Keratinocyte (primary cell): Measurements from ENCODE around the gene BFSP2. TPM values are rescaled to one million over a fixed set of nuclear protein-coding genes. Genes with fewer than 3 reads are reported as not detected.

Source experiments
- DNase-seq: peaks from one replicate; pipeline ENCODE4 v3.0.0-alpha.2; 2011; ENCODE audit warnings: low read depth, missing footprints, low spot score
- FAIRE-seq: peaks from 2 replicates; lab custom pipeline; 2011; peaks lifted over from hg19 to GRCh38; lab: Jason Lieb, UNC
- H2AFZ ChIP-seq: 2 replicates; pipeline ENCODE4 v1.6.0; 2012; ENCODE audit warnings: low read length, control low read depth, inconsistent platforms; ENCODE audit not compliant: control insufficient read depth
- H3K27ac ChIP-seq: 2 replicates; pipeline ENCODE4 v1.5.1; 2011; ENCODE audit warnings: low read length; ENCODE audit not compliant: control insufficient read depth, insufficient read depth
- H3K27me3 ChIP-seq: 3 replicates; pipeline ENCODE4 v1.6.0; 2011; ENCODE audit warnings: low read length; ENCODE audit not compliant: control insufficient read depth, insufficient read depth; ENCODE audit errors: extremely low read depth
- H3K36me3 ChIP-seq, 2 experiments: 2 replicates in 1 of 2; 3 replicates in 1 of 2; pipeline ENCODE4 v1.5.1; 2011; ENCODE audit warnings: low read length in 2 of 2, mild to moderate bottlenecking in 1 of 2; ENCODE audit not compliant: control insufficient read depth in 2 of 2, insufficient read depth in 2 of 2; ENCODE audit errors: extremely low read depth in 1 of 2
- H3K4me1 ChIP-seq: 3 replicates; pipeline ENCODE4 v1.5.1; 2011; ENCODE audit warnings: low read length; ENCODE audit not compliant: control insufficient read depth, insufficient read depth; ENCODE audit errors: extremely low read depth
- H3K4me2 ChIP-seq: 3 replicates; pipeline ENCODE4 v1.6.0; 2011; ENCODE audit warnings: low read depth, low read length; ENCODE audit not compliant: control insufficient read depth, insufficient read depth; ENCODE audit errors: extremely low read depth
- H3K4me3 ChIP-seq, 3 experiments: fragments of 200-600 bp in 1 of 3; sonication (generic) in 1 of 3; 2 replicates in 2 of 3; 3 replicates in 1 of 3; pipeline ENCODE4 v1.5.1; 2011 to 2016; ENCODE audit warnings: low read length in 3 of 3, mild to moderate bottlenecking in 3 of 3, control low read depth in 2 of 3, inconsistent platforms in 1 of 3, low read depth in 1 of 3, mixed read lengths in 1 of 3, mixed run types in 1 of 3, moderate library complexity in 1 of 3; ENCODE audit not compliant: control insufficient read depth in 2 of 3, insufficient read depth in 2 of 3; ENCODE audit errors: extremely low read depth in 1 of 3
- H3K79me2 ChIP-seq: 2 replicates; pipeline ENCODE4 v1.6.0; 2012; ENCODE audit warnings: low read length; ENCODE audit not compliant: control insufficient read depth, insufficient read depth
- H3K9ac ChIP-seq: 3 replicates; pipeline ENCODE4 v1.6.0; 2011; ENCODE audit warnings: low read length; ENCODE audit not compliant: control insufficient read depth, insufficient read depth; ENCODE audit errors: extremely low read depth
- H3K9me1 ChIP-seq: 3 replicates; pipeline ENCODE4 v1.6.0; 2011; ENCODE audit warnings: low read length; ENCODE audit not compliant: control insufficient read depth, insufficient read depth; ENCODE audit errors: extremely low read depth
- H3K9me3 ChIP-seq: 2 replicates; pipeline ENCODE4 v1.5.1; 2012; ENCODE audit warnings: low read depth, low read length; ENCODE audit not compliant: control insufficient read depth
- H4K20me1 ChIP-seq: 3 replicates; pipeline ENCODE4 v1.6.0; 2011; ENCODE audit warnings: low read length; ENCODE audit not compliant: control insufficient read depth, insufficient read depth; ENCODE audit errors: extremely low read depth
- CTCF ChIP-seq, 3 experiments: IDR thresholded peaks in 1 of 3; conservative IDR thresholded peaks in 1 of 3; optimal IDR thresholded peaks in 1 of 3; 2 replicates in 2 of 3; 3 replicates in 1 of 3; pipeline versions ENCODE3 to v1.5.1; 2011; ENCODE audit warnings: low read length in 3 of 3, mild to moderate bottlenecking in 3 of 3, moderate library complexity in 2 of 3, control low read depth in 1 of 3, inconsistent platforms in 1 of 3; ENCODE audit not compliant: insufficient read depth in 2 of 3; ENCODE audit errors: extremely low read depth in 1 of 3
- EZH2 ChIP-seq: IDR thresholded peaks from one replicate; pipeline ENCODE4 v1.6.1; 2012; ENCODE audit warnings: inconsistent platforms, mild to moderate bottlenecking, low read length, moderate library complexity
- dilution Hi-C: fragments of 300-500 bp; cut with MboI; formaldehyde crosslinking; loops from one replicate; pipeline ENCODE4 v1.7.0; 2020; ENCODE audit warnings: low sequenced_read_pairs; ENCODE audit not compliant: extremely low pct_ligation_motif_present
- polyA plus RNA-seq, 5 experiments: library from polyadenylated mRNA; depleted of rRNA in 3 of 5; stranded (reverse) in 3 of 5; stranded (forward) in 1 of 5; unstranded in 1 of 5; fragments of >200 nt; gene quantifications; 1 replicate in 1 of 5; 2 replicates in 3 of 5; 3 replicates in 1 of 5; pipeline versions ENCODE4 v1.2.1 to v1.2.3, GENCODE V29; 2011 to 2012; ENCODE audit warnings: missing spikeins in 2 of 5, low read depth in 1 of 5, low replicate concordance in 1 of 5

BFSP2 gene
- polyA plus RNA-seq, 1 donor (not counting 4 experiments of a cell fraction or from before 2014, with no cell fraction given), result not detected

GRCh38 chr3:133390715-133391114 lies 9.1 kb upstream of the BFSP2 start:
- H3K9me3 ChIP-seq, result no peaks in the 10 kb centered on the region
- H3K9me1 ChIP-seq, result no peaks in the 10 kb centered on the region
- TF ChIP-seq CTCF (optimal IDR thresholded peaks at IDR 0.05 in 1 of 3, IDR thresholded peaks at IDR 0.05 in 1 of 3, conservative IDR thresholded peaks at IDR 0.05 in 1 of 3; ENCODE audit: extremely low read depth in 1 of 3, insufficient read depth in 2 of 3, low read length in 3 of 3), result no peak
- TF ChIP-seq EZH2, result no peak
- dilution Hi-C loops, result no loop called here
- H3K27ac ChIP-seq, result no peak overlapping the region
- H3K4me2 ChIP-seq, result no peak overlapping the region
- H3K36me3 ChIP-seq, result no peaks in the 10 kb centered on the region
- H3K9ac ChIP-seq, result no peak overlapping the region
- H2AFZ ChIP-seq, result no peak overlapping the region
- FAIRE-seq (no peak), DNase-seq (no peak)
- H3K4me3 ChIP-seq, result no peak overlapping the region
- no peaks in the 10 kb centered on the region for H4K20me1 ChIP-seq
- H3K4me1 ChIP-seq, result no peaks in the 10 kb centered on the region
- no peaks in the 10 kb centered on the region for H3K27me3 ChIP-seq
- no peaks in the 10 kb centered on the region for H3K79me2 ChIP-seq

- no peaks in the 10 kb centered on the region for H3K79me2 ChIP-seq
- TF ChIP-seq CTCF (optimal IDR thresholded peaks at IDR 0.05 in 1 of 3, IDR thresholded peaks at IDR 0.05 in 1 of 3, conservative IDR thresholded peaks at IDR 0.05 in 1 of 3; ENCODE audit: extremely low read depth in 1 of 3, insufficient read depth in 2 of 3, low read length in 3 of 3) (no peak), EZH2 (no peak)
- H3K4me1 ChIP-seq, result no peaks in the 10 kb centered on the region
- no peak overlapping the region for H3K9ac ChIP-seq
- H3K4me3 ChIP-seq, result no peak overlapping the region
- no peaks in the 10 kb centered on the region for H3K36me3 ChIP-seq
- DNase-seq (no peak), FAIRE-seq (no peak)
- no peaks in the 10 kb centered on the region for H3K27me3 ChIP-seq
- H3K9me3 ChIP-seq, result no peaks in the 10 kb centered on the region
- H3K27ac ChIP-seq, result no peak overlapping the region
- H2AFZ ChIP-seq, result no peak overlapping the region
- no peaks in the 10 kb centered on the region for H3K9me1 ChIP-seq
- no peak overlapping the region for H3K4me2 ChIP-seq
- H4K20me1 ChIP-seq, result no peaks in the 10 kb centered on the region
- dilution Hi-C loops, result no loop called here
Observed at GRCh38 chr3:133393204-133393603, 6.7 kb upstream of the BFSP2 start.
